Adrenal gland (tissue), 5 donors: Measurements from ENCODE around the gene ZNF775.

Experiments
- CTCF ChIP-seq, 6 experiments: fragments of 450-650 bp in 4 of 6; fragments of 200-600 bp in 2 of 6; sonication (generic) in 1 of 6; IDR thresholded peaks; 1 replicate in 5 of 6; 2 replicates in 1 of 6; pipeline versions ENCODE4 v1.5.1 to v1.8.0; 2016 to 2021; ENCODE audit warnings: antibody characterized with exemption in 6 of 6, mild to moderate bottlenecking in 2 of 6, moderate library complexity in 1 of 6
- POLR2A ChIP-seq, 2 donors: fragments of 450-650 bp; IDR thresholded peaks; one replicate each; pipeline ENCODE4 v1.6.1; 2017; ENCODE audit warnings: antibody characterized with exemption in 2 of 2, mild to moderate bottlenecking in 2 of 2, moderate library complexity in 1 of 2
- donor health status: DM: no; HTN: no; CAD: no.

GRCh38 chr7:150412016-150412415 lies 32.9 kb downstream of the ZNF775 start:
- no peak for TF ChIP-seq POLR2A (IDR thresholded peaks at IDR 0.05)
- TF ChIP-seq CTCF (IDR thresholded peaks at IDR 0.05) = no peak
